PC-3 (cell line): Measurements from ENCODE around the gene UGT1A5.

ENCODE experiments used
- EZH2phosphoT487 ChIP-seq: fragments of 300-600 bp; sonication (generic); IDR thresholded peaks from 2 replicates; pipeline ENCODE4 v1.6.1; 2018; ENCODE audit warnings: mild to moderate bottlenecking, antibody characterized with exemption, low read length, borderline replicate concordance
- TF ChIP-seq, protein P1 (sequence below): fragments of 300-600 bp; sonication (generic); conservative IDR thresholded peaks from 2 replicates; pipeline ENCODE4 v1.5.1; 2017; ENCODE audit warnings: antibody characterized with exemption, low read depth, mild to moderate bottlenecking, low read length

DNA sequence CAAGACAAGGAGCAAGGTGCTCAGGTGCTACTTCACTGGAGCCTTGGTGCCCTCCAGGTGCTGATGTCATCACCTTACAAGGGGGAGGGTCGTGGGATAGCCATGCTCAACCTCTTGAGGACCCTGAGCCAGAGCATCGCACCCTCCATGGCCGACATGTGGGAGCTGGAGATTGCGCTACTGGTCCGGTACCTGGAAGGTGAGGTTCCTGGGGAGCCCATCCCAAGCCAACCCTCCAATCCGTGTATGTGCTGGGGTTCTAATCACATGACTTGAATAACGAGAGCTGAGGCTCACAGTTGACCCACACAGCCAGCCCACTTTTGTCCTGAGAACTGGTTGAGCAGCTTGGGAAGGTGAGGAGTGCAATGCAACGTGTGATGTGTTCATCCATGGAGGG lies 91.3 kb downstream of the UGT1A5 start:
- TF ChIP-seq, protein P1, sequence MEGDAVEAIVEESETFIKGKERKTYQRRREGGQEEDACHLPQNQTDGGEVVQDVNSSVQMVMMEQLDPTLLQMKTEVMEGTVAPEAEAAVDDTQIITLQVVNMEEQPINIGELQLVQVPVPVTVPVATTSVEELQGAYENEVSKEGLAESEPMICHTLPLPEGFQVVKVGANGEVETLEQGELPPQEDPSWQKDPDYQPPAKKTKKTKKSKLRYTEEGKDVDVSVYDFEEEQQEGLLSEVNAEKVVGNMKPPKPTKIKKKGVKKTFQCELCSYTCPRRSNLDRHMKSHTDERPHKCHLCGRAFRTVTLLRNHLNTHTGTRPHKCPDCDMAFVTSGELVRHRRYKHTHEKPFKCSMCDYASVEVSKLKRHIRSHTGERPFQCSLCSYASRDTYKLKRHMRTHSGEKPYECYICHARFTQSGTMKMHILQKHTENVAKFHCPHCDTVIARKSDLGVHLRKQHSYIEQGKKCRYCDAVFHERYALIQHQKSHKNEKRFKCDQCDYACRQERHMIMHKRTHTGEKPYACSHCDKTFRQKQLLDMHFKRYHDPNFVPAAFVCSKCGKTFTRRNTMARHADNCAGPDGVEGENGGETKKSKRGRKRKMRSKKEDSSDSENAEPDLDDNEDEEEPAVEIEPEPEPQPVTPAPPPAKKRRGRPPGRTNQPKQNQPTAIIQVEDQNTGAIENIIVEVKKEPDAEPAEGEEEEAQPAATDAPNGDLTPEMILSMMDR = no peak
- no peak for TF ChIP-seq EZH2phosphoT487
